ENCODE results near the gene TEX29. TPM values are rescaled to one million over a fixed set of nuclear protein-coding genes. Genes with fewer than 3 reads are reported as not detected.

Gene TEX29
- total and polyA plus RNA-seq, 2 of the 4 experiments (the other 2 are of a cell fraction) = 0.46 TPM; not detected in 1

DNA sequence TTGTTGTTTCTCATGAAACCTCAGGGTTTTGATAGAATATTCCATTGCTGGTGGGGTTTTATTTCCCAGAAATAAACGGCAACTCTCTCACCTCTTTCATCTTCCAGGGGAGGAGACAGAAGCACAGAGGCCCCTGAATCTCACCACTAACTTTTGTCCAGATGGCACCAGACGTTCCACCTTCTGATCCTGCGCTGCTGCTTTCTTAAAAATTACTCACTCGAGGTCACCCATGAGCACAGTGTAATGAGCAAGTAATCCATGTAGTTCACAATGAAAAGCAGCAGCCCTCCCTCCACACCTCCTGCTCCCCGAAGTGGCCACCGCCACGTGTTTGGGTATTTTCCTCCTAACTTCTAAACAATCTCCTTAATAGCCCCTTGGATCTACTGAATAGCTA lies 51.3 kb downstream of the TEX29 start:
- BruUV-seq (replicated peaks) = no TSS peak
- Histone ChIP-seq H2BK20ac (ENCODE audit: low read depth, low read length) (no peak overlapping the region), H3K18ac (ENCODE audit: low read depth, low read length) (no peak overlapping the region), H4K91ac (ENCODE audit: insufficient read depth, low read depth, low read length) (no peak overlapping the region), H3K4me2 (ENCODE audit: low read depth, low read length) (no peak overlapping the region), H3K79me1 (ENCODE audit: low read depth in 1 of 2, low read length in 2 of 2) (no peaks in the 10 kb centered on the region), H2AK5ac (ENCODE audit: low read depth, low read length) (no peak overlapping the region), H2BK120ac (ENCODE audit: low read depth, low read length) (no peak overlapping the region), H3K4me3 (ENCODE audit: insufficient read depth, low read depth, low read length) (no peak overlapping the region), H2AFZ (replicated peaks; ENCODE audit: low read length, poor library complexity) (no peak overlapping the region), H2AK9ac (replicated peaks; ENCODE audit: low read depth, low read length, poor library complexity) (no peak overlapping the region), H4K5ac (ENCODE audit: low read depth, low read length) (no peak overlapping the region), H4K8ac (ENCODE audit: low read depth in 2 of 2, low read length in 2 of 2) (no peak overlapping the region), H4K20me1 (ENCODE audit: insufficient read depth, low read length) (no peaks in the 10 kb centered on the region), H3K9ac (ENCODE audit: low read depth, low read length) (no peak overlapping the region), H3K4ac (ENCODE audit: low read depth, low read length) (no peak overlapping the region), H3K14ac (replicated peaks; ENCODE audit: low read depth, low read length) (no peak overlapping the region), H3K9me3 (ENCODE audit: control insufficient read depth, insufficient read depth, low read length) (no peaks in the 10 kb centered on the region), H3K9me1 (ENCODE audit: insufficient read depth, low read length) (no peaks in the 10 kb centered on the region), H3K27me3 (ENCODE audit: control insufficient read depth, insufficient read depth, low read length) (peaks cover 4% of the 10 kb centered on the region), H3K56ac (ENCODE audit: extremely low read depth, insufficient read depth, low read length) (no peak overlapping the region), H3K27ac (ENCODE audit: insufficient read depth, low read length) (no peak overlapping the region), H3K36me3 (ENCODE audit: control insufficient read depth, insufficient read depth, low read length) (no peaks in the 10 kb centered on the region), H2BK15ac (ENCODE audit: low read depth, low read length) (no peak overlapping the region), H3K23ac (ENCODE audit: low read depth, low read length) (no peak overlapping the region), H3K4me1 (ENCODE audit: control insufficient read depth, insufficient read depth, low read length) (peaks cover 3% of the 10 kb centered on the region; the same call in 1 of the 2 replicates), H2BK5ac (ENCODE audit: low read depth, low read length, poor library complexity, severe bottlenecking) (no peak overlapping the region)
- in situ Hi-C loops (cut with MboI; ENCODE audit: low sequenced_read_pairs) = no loop called here
- TF ChIP-seq, protein P1, sequence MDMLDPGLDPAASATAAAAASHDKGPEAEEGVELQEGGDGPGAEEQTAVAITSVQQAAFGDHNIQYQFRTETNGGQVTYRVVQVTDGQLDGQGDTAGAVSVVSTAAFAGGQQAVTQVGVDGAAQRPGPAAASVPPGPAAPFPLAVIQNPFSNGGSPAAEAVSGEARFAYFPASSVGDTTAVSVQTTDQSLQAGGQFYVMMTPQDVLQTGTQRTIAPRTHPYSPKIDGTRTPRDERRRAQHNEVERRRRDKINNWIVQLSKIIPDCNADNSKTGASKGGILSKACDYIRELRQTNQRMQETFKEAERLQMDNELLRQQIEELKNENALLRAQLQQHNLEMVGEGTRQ (IDR thresholded peaks at IDR 0.05; ENCODE audit: low read depth, low read length) = no peak
- TF ChIP-seq BHLHE40 (IDR thresholded peaks at IDR 0.05; ENCODE audit: low read depth, low read length) = no peak
- TF ChIP-seq MXI1 (IDR thresholded peaks at IDR 0.05; ENCODE audit: borderline replicate concordance, low read depth, low read length) = no peak
- no peak for TF ChIP-seq POLR2A (IDR thresholded peaks at IDR 0.05; ENCODE audit: low read depth, low read length)
- no peak for TF ChIP-seq RFX5 (IDR thresholded peaks at IDR 0.05; ENCODE audit: low read depth, low read length)
- no peak for TF ChIP-seq MAZ (IDR thresholded peaks at IDR 0.05; ENCODE audit: borderline replicate concordance, low read depth, low read length)
- no peak for TF ChIP-seq CHD1 (IDR thresholded peaks at IDR 0.05; ENCODE audit: low read depth, low read length)
- no peak for TF ChIP-seq ELK1 (IDR thresholded peaks at IDR 0.05; ENCODE audit: borderline replicate concordance, low read depth, low read length)
- no peak for TF ChIP-seq FOS (IDR thresholded peaks at IDR 0.05; ENCODE audit: low read depth, low read length)
- TF ChIP-seq NFE2L2 (IDR thresholded peaks at IDR 0.05; ENCODE audit: low read depth, low read length) = no peak
- TF ChIP-seq SMC3 (IDR thresholded peaks at IDR 0.05; ENCODE audit: low read depth, low read length) = no peak
- no peak for TF ChIP-seq MAFK (IDR thresholded peaks at IDR 0.05; ENCODE audit: low read depth, low read length)
- no peak for TF ChIP-seq CEBPB (IDR thresholded peaks at IDR 0.05; ENCODE audit: low read depth, low read length)
- TF ChIP-seq CTCF (conservative IDR thresholded peaks at IDR 0.05; ENCODE audit: low read depth, low read length) = no peak
- TF ChIP-seq RAD21 (IDR thresholded peaks at IDR 0.05; ENCODE audit: low read length) = no peak
- ChIA-PET POLR2A (ENCODE audit: unreplicated experiment) (no interaction called here), CTCF (no interaction called here)
- intact Hi-C loops (cut with micrococcal nuclease) = no loop called here
- ATAC-seq (ENCODE audit: low read depth) = no peak
- WGBS, 2 experiments (ENCODE audit: extremely low coverage in 2 of 2, insufficient read length in 1 of 2) = no CpG with 5 or more reads among the region's 7 CpGs
- dilution Hi-C loops (cut with HindIII; ENCODE audit: low sequenced_read_pairs, unreplicated experiment) = no loop called here
- DNase-seq = no peak

Data from IMR-90 (cell line).